WI38 (cell line): ENCODE data around the gene CDC42BPA.

ENCODE experiments used
- H3K4me3 ChIP-seq: 2 replicates; pipeline ENCODE4 v1.5.1; 2011; ENCODE audit warnings: low read depth, mild to moderate bottlenecking, control low read depth, low read length
- TF ChIP-seq, protein P1 (sequence below): IDR thresholded peaks from 2 replicates; pipeline ENCODE4 v1.5.1; 2012; ENCODE audit warnings: low read depth, mild to moderate bottlenecking, control low read depth, low read length

Gene CDC42BPA

DNA sequence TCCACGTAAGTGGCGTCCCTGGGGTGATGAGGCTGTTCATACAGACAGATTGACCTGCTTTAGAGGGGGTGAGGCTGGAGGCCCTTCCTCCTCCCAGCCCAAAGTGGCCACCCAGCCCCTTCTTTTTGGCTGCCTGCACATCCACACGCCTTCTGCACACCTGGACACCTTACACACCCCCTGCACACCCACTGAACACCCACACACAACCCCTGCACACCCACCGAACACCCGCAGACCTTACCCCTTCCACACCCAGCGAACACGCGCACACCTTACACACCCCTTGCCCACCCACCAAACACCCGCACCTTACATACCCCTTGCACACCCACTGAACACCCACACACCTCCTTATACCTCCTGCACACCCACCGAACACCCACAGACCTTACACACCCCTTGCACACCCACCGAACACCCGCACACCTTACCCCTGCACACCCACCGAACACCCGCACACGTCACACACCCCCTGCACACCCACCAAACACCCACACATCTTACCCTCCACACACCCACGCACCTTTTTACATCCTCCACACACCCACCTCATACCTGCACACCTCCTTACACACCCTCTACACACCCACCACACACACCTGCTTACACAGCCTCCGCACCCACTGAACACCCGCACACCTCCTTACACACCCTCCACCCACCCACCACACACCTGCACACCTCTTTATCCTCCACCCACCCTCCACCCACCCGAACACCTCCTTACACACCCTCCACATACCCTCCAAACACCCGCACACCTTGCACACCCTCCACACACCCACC lies 340.5 kb downstream of the CDC42BPA start:
- no peak overlapping the region for H3K4me3 ChIP-seq
- TF ChIP-seq, protein P1, sequence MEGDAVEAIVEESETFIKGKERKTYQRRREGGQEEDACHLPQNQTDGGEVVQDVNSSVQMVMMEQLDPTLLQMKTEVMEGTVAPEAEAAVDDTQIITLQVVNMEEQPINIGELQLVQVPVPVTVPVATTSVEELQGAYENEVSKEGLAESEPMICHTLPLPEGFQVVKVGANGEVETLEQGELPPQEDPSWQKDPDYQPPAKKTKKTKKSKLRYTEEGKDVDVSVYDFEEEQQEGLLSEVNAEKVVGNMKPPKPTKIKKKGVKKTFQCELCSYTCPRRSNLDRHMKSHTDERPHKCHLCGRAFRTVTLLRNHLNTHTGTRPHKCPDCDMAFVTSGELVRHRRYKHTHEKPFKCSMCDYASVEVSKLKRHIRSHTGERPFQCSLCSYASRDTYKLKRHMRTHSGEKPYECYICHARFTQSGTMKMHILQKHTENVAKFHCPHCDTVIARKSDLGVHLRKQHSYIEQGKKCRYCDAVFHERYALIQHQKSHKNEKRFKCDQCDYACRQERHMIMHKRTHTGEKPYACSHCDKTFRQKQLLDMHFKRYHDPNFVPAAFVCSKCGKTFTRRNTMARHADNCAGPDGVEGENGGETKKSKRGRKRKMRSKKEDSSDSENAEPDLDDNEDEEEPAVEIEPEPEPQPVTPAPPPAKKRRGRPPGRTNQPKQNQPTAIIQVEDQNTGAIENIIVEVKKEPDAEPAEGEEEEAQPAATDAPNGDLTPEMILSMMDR = no peak

DNA sequence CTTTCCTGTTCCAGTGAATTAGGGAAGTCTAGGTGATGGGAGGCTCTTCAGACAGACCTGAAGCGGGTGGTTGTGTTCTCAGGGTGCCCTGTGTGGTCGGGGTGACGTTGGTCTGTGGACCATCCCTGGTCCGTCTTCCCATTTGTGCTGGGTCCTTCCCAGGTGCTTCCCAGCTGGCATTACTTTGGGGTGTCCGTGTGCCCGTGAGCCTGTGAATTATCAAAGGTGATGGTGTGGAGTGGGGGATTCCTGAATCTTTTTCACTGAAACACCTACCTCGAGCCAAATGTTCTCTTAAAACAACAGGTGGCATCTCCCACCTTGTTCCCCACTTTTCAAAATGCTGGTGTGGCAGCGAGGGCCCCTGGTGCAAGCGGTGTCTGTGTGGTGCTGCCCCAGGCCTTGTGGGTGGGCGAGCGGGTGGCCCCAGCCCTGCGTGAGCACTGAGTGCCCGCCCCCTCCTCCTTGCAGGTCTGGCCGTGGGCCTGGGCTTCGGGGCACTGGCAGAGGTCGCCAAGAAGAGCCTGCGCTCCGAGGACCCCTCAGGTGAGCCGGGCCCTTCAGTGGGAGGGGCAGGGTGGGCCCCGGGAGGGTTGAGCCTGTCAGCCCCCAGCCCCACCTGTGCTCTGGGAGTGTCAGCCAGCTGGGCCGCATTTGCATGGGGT lies 341.2 kb downstream of the CDC42BPA start:
- TF ChIP-seq, protein P1 = no peak
- H3K4me3 ChIP-seq = no peak overlapping the region

DNA sequence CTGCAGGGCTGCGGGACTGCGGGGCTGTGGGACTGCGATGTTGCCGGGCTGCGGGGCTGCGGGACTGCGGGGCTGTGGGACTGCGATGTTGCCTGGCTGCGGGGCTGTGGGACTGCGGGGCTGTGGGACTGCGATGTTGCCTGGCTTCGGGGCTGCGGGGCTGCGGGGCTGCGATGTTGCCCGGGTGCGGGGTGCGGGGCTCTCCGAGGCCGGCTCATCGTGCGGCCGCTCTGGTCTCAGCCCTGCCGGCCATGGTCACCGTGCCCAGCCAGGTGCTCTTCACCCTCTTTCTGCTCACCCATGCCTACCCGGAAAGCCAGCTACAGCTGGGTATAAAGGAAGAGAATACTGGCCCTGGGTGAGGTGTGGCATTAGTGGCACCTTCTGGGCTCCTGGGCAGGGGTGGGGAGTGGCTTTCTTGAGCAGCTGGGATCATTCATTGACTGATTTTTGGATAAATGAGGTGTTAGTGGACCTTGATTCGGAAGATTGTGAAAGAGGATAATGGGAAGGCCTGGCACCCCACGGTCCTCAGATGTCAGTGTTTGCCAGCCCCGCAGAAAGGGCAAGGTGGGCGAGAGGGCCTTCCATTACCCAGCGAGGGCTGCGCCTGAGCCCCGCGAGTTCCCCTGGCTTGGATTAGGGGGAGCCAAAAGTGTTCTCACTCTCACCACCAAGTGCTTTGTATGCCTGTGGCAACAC lies 341.9 kb downstream of the CDC42BPA start:
- TF ChIP-seq, protein P1 = no peak
- no peak overlapping the region for H3K4me3 ChIP-seq

DNA sequence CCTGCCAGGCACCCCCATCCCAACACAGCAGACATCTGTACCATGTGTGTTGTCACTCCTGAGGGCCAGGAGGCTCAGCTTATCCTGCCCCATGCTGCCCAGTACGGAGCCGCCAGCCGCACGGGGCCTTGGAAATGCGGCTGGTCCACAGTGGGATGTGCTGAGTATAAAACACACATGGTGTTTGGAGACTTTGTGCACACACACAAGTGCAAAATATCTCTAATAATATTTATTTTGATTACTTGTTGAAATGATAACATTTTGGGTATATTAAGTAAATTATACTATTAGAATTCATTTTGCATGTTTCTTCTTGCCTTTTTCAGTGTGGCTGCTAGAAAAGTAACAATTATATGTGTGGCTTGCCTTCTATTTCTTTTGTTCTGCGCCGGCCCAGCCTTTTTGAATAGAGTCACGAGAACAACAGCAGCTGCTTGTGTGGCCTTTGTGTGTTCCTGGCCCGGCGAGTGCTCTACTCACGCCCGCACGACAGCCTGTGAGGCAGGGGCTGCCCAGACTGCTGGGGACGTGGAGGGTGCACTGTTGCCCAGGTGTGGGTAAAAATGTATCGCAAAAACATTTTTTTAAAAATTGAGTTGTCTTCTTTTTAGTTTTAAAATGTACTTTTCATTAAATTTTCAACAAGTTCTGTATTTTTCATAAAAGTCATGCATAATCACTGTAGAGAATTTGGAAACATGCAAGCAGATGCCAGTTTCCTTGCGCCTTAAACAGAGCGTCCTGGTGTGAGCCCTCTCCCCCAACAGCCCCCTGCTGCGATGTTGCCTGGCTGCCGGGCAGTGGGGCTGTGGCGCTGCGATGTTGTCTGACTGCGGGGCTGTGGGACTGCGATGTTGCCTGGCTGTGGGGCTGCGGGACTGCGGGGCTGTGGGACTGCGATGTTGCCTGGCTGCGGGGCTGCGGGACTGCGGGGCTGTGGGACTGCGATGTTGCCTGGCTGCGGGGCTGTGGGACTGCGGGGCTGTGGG lies 342.7 kb downstream of the CDC42BPA start:
- no peak overlapping the region for H3K4me3 ChIP-seq
- TF ChIP-seq, protein P1 = no peak

DNA sequence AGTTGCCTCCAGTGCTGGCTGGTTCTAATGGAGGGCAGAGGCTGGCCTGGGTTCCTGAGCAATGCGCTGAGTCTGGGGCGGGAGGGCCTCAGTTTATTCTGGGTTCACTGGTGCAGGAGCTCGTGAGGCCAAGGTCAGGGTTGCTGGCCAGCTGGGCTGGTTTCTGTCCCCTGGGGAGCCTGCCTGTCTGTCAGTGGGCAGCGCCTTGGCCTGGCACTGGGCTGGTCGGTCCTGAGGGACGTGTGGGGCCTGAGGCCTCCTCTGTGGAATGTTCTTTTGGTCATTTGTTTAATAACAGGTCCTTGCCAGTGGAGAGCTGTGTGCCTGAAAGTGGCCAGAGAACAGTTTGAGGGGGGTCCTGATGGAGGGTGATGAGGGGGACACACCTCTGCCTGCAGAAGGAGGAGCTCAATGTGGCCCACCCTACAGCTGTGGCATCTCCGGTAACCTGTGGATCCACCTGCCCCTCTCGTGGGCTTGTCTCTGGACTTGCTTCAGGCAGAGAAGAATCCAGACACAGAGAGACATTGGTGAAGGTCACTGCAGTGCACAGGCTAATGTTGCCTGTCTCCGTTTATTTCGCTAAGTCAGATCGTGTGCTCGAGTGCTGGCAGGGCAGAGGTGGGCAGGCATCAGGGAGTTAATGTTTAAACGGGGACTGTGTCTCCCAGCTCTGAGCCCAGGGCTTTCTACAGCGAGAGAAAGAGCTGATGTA lies 343.6 kb downstream of the CDC42BPA start:
- no peak overlapping the region for H3K4me3 ChIP-seq
- TF ChIP-seq, protein P1 = no peak

DNA sequence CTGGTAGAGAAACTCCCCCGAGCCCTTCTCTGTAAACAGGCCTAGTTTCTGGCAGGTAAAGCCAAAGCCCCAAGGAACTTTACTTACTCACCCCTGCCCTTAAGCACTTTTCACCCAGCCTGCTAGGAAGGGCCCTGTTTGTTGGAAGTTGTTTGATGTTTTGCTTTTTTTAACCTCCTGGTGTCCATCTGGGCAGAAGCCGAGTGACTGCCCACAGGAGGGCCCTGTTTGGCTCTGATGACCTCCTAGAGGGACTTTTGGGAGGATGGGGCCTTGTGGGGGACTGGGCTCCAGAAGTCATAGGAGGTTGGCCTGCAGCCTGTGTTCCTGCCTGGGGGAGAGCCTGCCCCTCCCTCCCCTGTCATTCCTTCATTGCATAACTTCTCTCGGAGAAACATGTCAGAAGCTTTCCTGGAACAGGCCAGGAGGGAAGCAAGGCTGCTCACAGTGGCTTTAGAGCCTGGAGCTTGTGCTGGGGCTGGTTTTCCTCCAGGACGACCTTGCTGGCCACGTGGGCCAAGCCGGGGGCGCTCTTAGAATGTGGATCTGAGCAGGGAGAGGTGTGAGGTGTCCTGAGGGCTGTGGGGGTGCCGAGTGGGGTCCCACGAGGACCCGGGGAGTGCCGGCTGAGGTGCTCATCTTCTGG lies 344.3 kb downstream of the CDC42BPA start:
- H3K4me3 ChIP-seq = no peak overlapping the region
- TF ChIP-seq, protein P1 = no peak
